ENCODE results near the gene IGSF22.

IGSF22 gene

GRCh38 chr11:18743365-18743764 is 17.4 kb upstream of the IGSF22 start:
- DNase-seq, result no peak

- no peak for DNase-seq
Observed at GRCh38 chr11:18741783-18742182, 15.8 kb upstream of the IGSF22 start.

GRCh38 chr11:18739685-18740084 is 13.7 kb upstream of the IGSF22 start:
- DNase-seq, result no peak

GRCh38 chr11:18737642-18738041 is 11.7 kb upstream of the IGSF22 start:
- DNase-seq, result no peak

- DNase-seq, result no peak
Observed at GRCh38 chr11:18736590-18737148, 10.7 kb upstream of the IGSF22 start.

- DNase-seq, result no peak
Observed at GRCh38 chr11:18733202-18733601, 7.2 kb upstream of the IGSF22 start.

- DNase-seq, result no peak
Observed at GRCh38 chr11:18731949-18732821, 6.2 kb upstream of the IGSF22 start.

- DNase-seq, result no peak
Observed at GRCh38 chr11:18731441-18731840, 5.5 kb upstream of the IGSF22 start.

GRCh38 chr11:18730020-18730419 is 4.0 kb upstream of the IGSF22 start:
- DNase-seq, result no peak

GRCh38 chr11:18729426-18729825 is 3.4 kb upstream of the IGSF22 start:
- no peak for DNase-seq

- no peak for DNase-seq
Observed at GRCh38 chr11:18728658-18729057, 2.7 kb upstream of the IGSF22 start.

GRCh38 chr11:18727479-18728236 is 1.7 kb upstream of the IGSF22 start:
- no peak for DNase-seq

- DNase-seq, result no peak
Observed at GRCh38 chr11:18723991-18724390, 2.0 kb downstream of the IGSF22 start.

- DNase-seq, result no peak
Observed at GRCh38 chr11:18722293-18722637, 3.7 kb downstream of the IGSF22 start.

GRCh38 chr11:18721561-18722292 is 4.3 kb downstream of the IGSF22 start:
- no peak for DNase-seq

- peak; percentile 12 for DNase-seq
Observed at GRCh38 chr11:18720808-18721560, 5.0 kb downstream of the IGSF22 start.

GRCh38 chr11:18720091-18720807 is 5.7 kb downstream of the IGSF22 start:
- no peak for DNase-seq

- DNase-seq, result no peak
Observed at GRCh38 chr11:18715476-18715875, 10.5 kb downstream of the IGSF22 start.

- no peak for DNase-seq
Observed at GRCh38 chr11:18714443-18714780, 11.6 kb downstream of the IGSF22 start.

- no peak for DNase-seq
Observed at GRCh38 chr11:18713646-18714442, 12.1 kb downstream of the IGSF22 start.

- no peak for DNase-seq
Observed at GRCh38 chr11:18710545-18710944, 15.4 kb downstream of the IGSF22 start.

All from T1000 (cell line).